ENCODE data around the gene NAALADL1.

DNA sequence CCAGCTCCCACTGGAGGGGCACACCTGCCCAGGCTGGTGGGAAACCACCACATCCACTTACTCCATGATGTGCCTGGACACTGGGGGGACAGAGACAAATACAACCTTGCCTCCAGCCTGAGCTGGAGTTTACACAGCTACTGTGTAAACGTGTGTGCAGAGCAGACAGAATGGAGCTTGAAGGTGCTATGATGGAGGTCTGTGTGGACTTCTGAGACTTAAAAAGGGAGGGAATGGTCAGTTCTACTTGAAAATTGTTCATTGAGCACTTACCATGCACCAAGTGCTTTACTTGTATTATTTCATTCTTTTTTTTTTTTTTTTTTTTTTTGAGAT, 14.2 kb upstream of the NAALADL1 start:
- TF ChIP-seq, protein P1, sequence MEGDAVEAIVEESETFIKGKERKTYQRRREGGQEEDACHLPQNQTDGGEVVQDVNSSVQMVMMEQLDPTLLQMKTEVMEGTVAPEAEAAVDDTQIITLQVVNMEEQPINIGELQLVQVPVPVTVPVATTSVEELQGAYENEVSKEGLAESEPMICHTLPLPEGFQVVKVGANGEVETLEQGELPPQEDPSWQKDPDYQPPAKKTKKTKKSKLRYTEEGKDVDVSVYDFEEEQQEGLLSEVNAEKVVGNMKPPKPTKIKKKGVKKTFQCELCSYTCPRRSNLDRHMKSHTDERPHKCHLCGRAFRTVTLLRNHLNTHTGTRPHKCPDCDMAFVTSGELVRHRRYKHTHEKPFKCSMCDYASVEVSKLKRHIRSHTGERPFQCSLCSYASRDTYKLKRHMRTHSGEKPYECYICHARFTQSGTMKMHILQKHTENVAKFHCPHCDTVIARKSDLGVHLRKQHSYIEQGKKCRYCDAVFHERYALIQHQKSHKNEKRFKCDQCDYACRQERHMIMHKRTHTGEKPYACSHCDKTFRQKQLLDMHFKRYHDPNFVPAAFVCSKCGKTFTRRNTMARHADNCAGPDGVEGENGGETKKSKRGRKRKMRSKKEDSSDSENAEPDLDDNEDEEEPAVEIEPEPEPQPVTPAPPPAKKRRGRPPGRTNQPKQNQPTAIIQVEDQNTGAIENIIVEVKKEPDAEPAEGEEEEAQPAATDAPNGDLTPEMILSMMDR (IDR thresholded peaks at IDR 0.05), result no peak
- TF ChIP-seq POLR2A (IDR thresholded peaks at IDR 0.05), result no peak

Data from esophagus squamous epithelium (tissue), 4 donors.